H1 (cell line): ENCODE measurements around the gene RERE. TPM values are rescaled to one million over a fixed set of nuclear protein-coding genes. Genes with fewer than 3 reads are reported as not detected.

Experiments
- BACH1 ChIP-seq: IDR thresholded peaks from 2 replicates; pipeline ENCODE4 v1.6.1; 2012; ENCODE audit warnings: low read length, improper control_type of control experiment
- EZH2 ChIP-seq: fragments of 200-600 bp; sonication (generic); IDR thresholded peaks from 2 replicates; pipeline ENCODE4 v1.7.1; 2012; ENCODE audit warnings: low read depth, mild to moderate bottlenecking, moderate library complexity, low read length, inconsistent platforms; ENCODE audit not compliant: severe bottlenecking
- PHF8 ChIP-seq: fragments of 200-600 bp; sonication (generic); conservative IDR thresholded peaks from 2 replicates; pipeline ENCODE4 v1.7.1; 2012; ENCODE audit warnings: low read depth, mild to moderate bottlenecking, inconsistent platforms, low read length, moderate library complexity
- RFX5 ChIP-seq: IDR thresholded peaks from 2 replicates; pipeline ENCODE4 v1.6.1; 2011; ENCODE audit warnings: low read depth, low read length, improper control_type of control experiment, borderline replicate concordance
- SUZ12 ChIP-seq: fragments of 200-600 bp; sonication (generic); IDR thresholded peaks from 2 replicates; pipeline ENCODE4 v1.6.1; 2012; ENCODE audit warnings: mild to moderate bottlenecking, inconsistent platforms, low read length, moderate library complexity, mixed read lengths
- polyA plus RNA-seq, 7 experiments: library from polyadenylated mRNA; depleted of rRNA in 3 of 7; stranded (reverse) in 5 of 7; unstranded in 2 of 7; fragments of >200 nt in 5 of 7; fragments of 200-250 nt in 2 of 7; gene quantifications; 1 replicate in 5 of 7; 2 replicates in 1 of 7; 4 replicates in 1 of 7; pipeline versions ENCODE4 v1.2.1 to v1.2.3, GENCODE V29; 2011 to 2013; ENCODE audit warnings: missing spikeins in 2 of 7, mixed read lengths in 2 of 7
- total RNA-seq: library from RNA; stranded (reverse); fragmentation: NEBNext Ultra II Directional; extraction: Animal tissue kit (Norgen Biotek cat#: 25700); gene quantifications from 2 replicates; pipeline ENCODE4 v1.2.1, GENCODE V29; 2021
- TF ChIP-seq, protein P1 (sequence below): IDR thresholded peaks from 2 replicates; pipeline ENCODE4 v1.6.1; 2012; ENCODE audit warnings: low read length, inconsistent platforms
- TF ChIP-seq, protein P2 (sequence below): IDR thresholded peaks from 2 replicates; pipeline ENCODE4 v1.6.1; 2011; ENCODE audit warnings: low read length, improper control_type of control experiment
- TF ChIP-seq, protein P3 (sequence below), 3 experiments: IDR thresholded peaks; 1 replicate in 2 of 3; 2 replicates in 1 of 3; pipeline versions ENCODE4 v1.5.1 to v1.6.1; 2011; ENCODE audit warnings: low read length in 3 of 3, mild to moderate bottlenecking in 3 of 3, inconsistent platforms in 2 of 3, low read depth in 1 of 3, moderate library complexity in 1 of 3; ENCODE audit not compliant: insufficient read depth in 1 of 3; ENCODE audit errors: control extremely low read depth in 1 of 3

Gene RERE
- total and polyA plus RNA-seq, 2 of the 8 experiments (the other 6 are each of a cell fraction or from before 2014, with no cell fraction given) = 15.3 to 142 TPM

DNA sequence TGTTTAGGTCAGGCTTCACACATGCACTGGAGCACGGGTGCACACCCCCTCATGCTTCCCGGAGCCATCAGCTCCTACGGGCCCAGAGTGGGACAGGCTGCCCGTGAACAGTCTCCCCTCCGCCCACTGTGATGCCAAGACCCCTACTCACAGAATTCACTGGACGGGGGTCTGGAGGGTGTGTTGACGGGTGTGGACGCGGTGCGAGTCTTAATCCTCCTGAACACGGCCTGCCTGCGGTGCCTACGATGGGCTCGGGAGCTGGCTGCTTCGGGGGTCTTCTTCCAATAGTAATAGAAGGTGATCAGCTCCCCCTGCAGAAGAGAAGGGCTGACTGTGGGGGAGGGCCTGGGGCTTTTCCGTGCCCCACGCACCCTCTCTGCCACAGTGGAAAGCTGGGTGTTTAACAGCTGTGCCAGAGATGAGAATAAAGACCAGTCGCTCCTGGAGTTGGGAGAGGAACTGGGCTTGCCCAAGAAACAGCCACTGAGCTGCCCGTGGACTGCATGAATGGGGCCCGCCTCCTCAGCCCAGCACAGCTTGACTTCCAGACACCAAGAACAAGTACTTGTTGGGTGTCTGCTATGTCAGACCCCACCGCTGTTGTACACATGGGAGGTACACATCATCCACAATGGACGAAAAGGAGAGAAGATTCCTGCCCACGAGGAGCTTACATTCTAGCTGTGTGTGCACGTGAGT lies 451.6 kb downstream of the RERE start (continued):
- TF ChIP-seq, protein P1, sequence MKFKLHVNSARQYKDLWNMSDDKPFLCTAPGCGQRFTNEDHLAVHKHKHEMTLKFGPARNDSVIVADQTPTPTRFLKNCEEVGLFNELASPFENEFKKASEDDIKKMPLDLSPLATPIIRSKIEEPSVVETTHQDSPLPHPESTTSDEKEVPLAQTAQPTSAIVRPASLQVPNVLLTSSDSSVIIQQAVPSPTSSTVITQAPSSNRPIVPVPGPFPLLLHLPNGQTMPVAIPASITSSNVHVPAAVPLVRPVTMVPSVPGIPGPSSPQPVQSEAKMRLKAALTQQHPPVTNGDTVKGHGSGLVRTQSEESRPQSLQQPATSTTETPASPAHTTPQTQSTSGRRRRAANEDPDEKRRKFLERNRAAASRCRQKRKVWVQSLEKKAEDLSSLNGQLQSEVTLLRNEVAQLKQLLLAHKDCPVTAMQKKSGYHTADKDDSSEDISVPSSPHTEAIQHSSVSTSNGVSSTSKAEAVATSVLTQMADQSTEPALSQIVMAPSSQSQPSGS = no peak
- TF ChIP-seq PHF8 = no peak
- no peak for TF ChIP-seq SUZ12
- TF ChIP-seq, protein P2, sequence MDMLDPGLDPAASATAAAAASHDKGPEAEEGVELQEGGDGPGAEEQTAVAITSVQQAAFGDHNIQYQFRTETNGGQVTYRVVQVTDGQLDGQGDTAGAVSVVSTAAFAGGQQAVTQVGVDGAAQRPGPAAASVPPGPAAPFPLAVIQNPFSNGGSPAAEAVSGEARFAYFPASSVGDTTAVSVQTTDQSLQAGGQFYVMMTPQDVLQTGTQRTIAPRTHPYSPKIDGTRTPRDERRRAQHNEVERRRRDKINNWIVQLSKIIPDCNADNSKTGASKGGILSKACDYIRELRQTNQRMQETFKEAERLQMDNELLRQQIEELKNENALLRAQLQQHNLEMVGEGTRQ = no peak
- no peak for TF ChIP-seq BACH1
- TF ChIP-seq RFX5 = no peak
- TF ChIP-seq, protein P3, sequence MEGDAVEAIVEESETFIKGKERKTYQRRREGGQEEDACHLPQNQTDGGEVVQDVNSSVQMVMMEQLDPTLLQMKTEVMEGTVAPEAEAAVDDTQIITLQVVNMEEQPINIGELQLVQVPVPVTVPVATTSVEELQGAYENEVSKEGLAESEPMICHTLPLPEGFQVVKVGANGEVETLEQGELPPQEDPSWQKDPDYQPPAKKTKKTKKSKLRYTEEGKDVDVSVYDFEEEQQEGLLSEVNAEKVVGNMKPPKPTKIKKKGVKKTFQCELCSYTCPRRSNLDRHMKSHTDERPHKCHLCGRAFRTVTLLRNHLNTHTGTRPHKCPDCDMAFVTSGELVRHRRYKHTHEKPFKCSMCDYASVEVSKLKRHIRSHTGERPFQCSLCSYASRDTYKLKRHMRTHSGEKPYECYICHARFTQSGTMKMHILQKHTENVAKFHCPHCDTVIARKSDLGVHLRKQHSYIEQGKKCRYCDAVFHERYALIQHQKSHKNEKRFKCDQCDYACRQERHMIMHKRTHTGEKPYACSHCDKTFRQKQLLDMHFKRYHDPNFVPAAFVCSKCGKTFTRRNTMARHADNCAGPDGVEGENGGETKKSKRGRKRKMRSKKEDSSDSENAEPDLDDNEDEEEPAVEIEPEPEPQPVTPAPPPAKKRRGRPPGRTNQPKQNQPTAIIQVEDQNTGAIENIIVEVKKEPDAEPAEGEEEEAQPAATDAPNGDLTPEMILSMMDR (IDR thresholded peaks at IDR 0.05; ENCODE audit: control extremely low read depth in 1 of 3, insufficient read depth in 1 of 3, low read depth in 1 of 3, low read length in 3 of 3) = no peak
- TF ChIP-seq EZH2 = no peak
